GM19099 (cell line): ENCODE results near the gene MAPK10.

Source experiments
- POLR2A ChIP-seq: IDR thresholded peaks from 3 replicates; pipeline ENCODE4 v1.6.1; 2011; ENCODE audit warnings: low read depth; ENCODE audit not compliant: insufficient read length; ENCODE audit errors: extremely low read depth

Gene MAPK10

DNA sequence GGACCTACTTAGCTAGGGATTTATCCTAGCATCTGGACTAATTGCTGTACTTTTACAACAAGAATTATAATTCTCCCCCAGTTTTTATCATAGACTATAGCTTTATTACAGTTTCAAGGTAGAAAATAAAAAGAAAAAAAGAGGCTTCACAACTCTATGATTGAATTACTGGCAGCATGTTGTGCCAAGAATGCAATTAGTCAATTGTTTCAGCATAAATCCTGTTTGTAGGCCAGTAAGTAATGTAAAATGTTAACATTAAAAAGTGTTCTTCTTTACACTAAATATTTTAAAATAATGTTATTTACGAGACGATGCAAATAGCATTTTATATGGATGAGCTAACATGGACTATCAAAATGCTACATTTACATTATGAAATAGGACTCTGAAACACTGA lies 228.4 kb downstream of the MAPK10 start:
- TF ChIP-seq POLR2A = no peak

GRCh38 chr4:86130160-86130933 lies 229.5 kb downstream of the MAPK10 start:
- no peak for TF ChIP-seq POLR2A

DNA sequence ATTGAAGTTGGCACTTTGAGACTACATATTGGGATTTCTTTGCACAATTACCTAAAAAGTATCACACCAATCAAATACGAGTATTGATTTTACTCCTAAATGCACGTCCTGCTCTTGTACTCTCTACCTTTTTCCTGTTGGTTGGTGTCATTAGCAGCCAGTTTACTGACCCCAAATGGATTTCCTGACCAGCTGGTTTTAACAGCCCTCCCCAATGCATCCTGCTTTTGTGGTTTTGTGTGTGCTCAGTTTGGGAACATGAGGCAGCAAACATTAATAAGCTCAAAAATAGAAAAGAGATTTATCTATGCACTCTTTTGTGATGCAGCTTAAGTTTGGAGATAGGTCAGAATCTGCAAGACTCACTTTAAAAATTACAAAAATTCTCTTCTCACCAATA lies 230.3 kb downstream of the MAPK10 start:
- TF ChIP-seq POLR2A = no peak

GRCh38 chr4:86122404-86122803 lies 237.4 kb downstream of the MAPK10 start:
- no peak for TF ChIP-seq POLR2A

GRCh38 chr4:86118711-86119110 lies 241.1 kb downstream of the MAPK10 start:
- TF ChIP-seq POLR2A = no peak

- TF ChIP-seq POLR2A = no peak
Measured at GRCh38 chr4:86117705-86118302, 242.0 kb downstream of the MAPK10 start.

DNA sequence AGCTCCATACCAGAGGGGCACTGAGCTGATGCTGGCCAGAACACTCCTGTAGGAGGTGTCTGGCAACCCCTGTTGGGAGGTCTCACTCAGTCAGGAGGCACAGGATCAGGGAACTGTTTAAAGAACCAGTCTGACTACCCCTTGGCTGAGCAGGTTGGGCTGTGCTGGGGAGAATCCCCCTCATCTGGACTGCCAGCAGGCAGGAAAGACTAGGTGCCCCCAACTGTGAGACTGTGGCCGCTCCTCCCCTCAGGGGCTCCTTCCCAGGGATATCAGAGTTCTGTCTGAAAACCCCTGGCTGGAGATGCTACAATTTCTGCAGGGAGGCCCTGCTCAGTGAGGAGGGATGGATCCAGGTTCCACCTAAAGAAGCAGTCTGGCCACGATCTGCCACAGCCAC lies 245.3 kb downstream of the MAPK10 start:
- no peak for TF ChIP-seq POLR2A

DNA sequence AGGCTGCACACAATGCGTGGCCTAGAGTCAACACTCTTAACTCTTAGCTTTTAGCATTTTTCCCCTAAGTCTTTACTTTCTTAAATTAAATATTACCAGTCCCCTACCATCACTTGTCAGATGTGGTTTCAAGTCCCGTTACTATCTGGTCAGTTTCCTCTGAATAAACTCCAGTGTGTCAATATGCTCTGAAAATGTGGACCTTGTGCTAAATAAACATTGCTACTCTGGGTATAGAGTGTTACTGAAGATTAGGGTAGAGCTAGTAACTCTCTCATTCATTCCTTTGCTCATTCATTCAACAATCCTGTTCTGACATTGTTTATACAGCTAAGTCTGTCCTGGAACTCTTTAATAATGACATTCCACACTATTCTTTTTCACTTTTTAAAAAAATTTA lies 251.0 kb downstream of the MAPK10 start:
- no peak for TF ChIP-seq POLR2A

GRCh38 chr4:86108137-86108536 lies 251.7 kb downstream of the MAPK10 start:
- no peak for TF ChIP-seq POLR2A

DNA sequence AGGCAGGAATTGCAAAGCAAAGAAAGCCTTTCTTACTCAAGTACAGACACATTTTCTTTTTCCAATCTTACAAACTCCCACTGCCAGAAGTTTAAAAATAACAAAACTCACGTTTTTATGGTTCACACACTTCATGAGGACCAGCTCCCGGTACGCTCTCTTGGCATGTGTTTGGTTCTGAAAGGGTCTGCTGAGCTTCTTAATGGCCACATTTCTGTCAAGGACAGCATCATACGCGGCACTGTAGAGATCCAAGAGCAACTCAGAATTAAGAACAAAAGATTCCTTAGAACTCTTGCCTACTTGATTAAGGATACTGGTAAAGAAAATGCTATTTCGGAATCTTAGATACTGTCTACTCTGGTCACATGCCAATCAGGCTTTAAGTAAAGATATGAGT lies 252.7 kb downstream of the MAPK10 start:
- no peak for TF ChIP-seq POLR2A

- TF ChIP-seq POLR2A = no peak
Measured at GRCh38 chr4:86106475-86106874, 253.4 kb downstream of the MAPK10 start.

DNA sequence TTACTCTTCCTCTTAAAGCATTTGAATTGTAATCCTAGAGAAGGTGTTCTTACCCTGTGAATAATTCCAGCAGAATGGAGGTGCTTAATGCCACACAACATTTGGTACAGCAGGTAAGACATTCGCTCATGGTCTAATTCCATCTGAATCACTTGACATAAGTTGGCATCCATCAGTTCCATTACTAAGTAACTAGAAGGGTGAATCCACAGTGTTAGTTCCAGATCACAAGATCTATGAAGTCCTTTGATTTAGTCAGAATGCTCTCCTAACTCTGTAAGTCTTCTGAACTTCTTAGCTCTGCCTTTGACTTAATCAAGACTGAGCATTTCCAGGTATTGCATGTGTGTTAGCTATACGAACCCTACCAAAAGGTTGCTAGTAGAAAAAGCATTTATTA lies 258.0 kb downstream of the MAPK10 start:
- no peak for TF ChIP-seq POLR2A

DNA sequence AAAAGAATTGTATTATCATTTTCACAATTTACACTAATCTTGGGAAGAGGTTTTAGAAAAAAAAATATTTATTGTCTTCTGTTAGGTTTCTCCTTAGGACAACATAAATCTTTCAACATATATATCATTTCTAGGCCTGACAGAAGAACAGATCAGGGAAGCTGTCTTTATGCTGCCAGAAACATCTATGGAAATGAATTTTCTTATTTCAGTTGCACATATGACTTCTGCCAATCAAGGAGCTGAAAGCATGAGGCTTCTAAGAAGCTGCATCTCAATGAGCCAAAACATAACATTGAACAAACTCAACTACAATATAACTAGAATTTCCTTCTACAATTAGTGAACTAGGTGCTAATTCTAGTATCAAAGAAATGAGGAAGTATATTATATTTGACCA lies 258.4 kb downstream of the MAPK10 start:
- TF ChIP-seq POLR2A = no peak

DNA sequence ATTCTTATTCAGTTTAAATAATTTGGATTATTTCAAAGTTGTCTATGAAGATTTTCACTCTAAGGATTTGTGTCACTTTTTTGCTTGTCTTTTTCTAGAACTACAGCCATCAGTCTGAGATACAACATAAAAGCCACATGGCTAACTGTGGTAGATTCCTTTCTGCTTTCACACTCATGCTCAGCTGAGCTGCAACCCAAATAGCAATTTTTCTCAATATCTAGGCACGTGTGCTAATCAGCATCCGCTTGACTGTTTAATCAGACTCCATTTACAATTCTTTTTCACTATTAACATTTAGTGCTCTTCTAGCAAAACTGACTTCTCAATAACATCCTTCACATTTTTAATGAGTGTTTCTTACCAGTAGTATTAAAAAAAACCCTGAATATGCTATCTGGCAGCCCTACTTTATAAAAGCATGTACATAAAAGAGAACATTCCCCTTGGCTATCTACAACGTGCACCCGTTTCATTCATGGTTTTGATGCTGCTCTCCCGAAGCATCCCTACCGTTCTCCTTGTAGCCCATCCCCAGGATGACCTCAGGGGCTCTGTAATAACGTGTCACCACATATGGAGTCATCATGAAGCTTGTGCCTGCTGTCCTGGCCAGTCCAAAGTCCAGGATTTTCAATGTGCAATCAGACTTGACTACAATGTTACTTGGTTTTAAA lies 259.2 kb downstream of the MAPK10 start:
- TF ChIP-seq POLR2A = no peak

GRCh38 chr4:86099348-86099747 lies 260.5 kb downstream of the MAPK10 start:
- no peak for TF ChIP-seq POLR2A

DNA sequence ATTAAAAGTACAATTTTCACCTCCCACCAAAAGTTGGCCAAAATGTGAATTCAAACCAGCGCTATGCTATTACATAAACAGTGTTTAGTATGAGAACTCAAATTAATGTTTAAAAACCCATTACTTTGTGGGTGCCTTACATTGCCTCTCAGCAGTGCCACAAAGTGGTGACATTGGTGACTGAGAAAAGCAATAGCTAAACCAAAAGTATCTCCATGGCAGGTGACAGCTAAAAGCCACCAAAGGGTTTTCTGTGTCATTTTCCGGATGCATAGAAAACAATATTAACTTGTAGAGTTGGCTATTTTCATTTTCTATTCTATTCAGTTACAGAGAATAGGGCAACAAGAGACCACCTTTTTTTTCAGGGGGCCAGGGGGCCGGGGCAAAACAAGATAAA lies 261.2 kb downstream of the MAPK10 start:
- no peak for TF ChIP-seq POLR2A

- TF ChIP-seq POLR2A = no peak
Measured at GRCh38 chr4:86096373-86096772, 263.5 kb downstream of the MAPK10 start.

GRCh38 chr4:86092684-86093083 lies 267.2 kb downstream of the MAPK10 start:
- no peak for TF ChIP-seq POLR2A
